NCI-H460 (cell line): ENCODE results near the gene NFIA. TPM values are rescaled to one million over a fixed set of nuclear protein-coding genes. Genes with fewer than 3 reads are reported as not detected.
"Not testable (repeated sequence)": the region's sequence is repeated elsewhere in the genome, so short reads cannot be mapped to it uniquely, and the experiment has no call there.

Source experiments
- DNase-seq: peaks from one replicate; pipeline ENCODE4 v3.0.0-alpha.2; 2016; ENCODE audit warnings: low read depth; ENCODE audit errors: extremely low read depth
- total RNA-seq: library from RNA; depleted of rRNA; stranded (reverse); fragments of >200 nt; shearing (Covaris generic); gene quantifications from 2 replicates; pipeline ENCODE4 v1.2.3, GENCODE V29; 2014

The NFIA gene
- total RNA-seq, 1 experiment from 2014 or later: 16.9 TPM

GRCh38 chr1:61260171-61260570, 177.8 kb downstream of the NFIA start:
- DNase-seq: no peak

GRCh38 chr1:61261595-61261994, 179.2 kb downstream of the NFIA start:
- no peak for DNase-seq

- no peak for DNase-seq
Measured at GRCh38 chr1:61263905-61264824, 181.8 kb downstream of the NFIA start.

GRCh38 chr1:61264825-61265242, 182.5 kb downstream of the NFIA start:
- DNase-seq: no peak

- no peak for DNase-seq
Measured at GRCh38 chr1:61265665-61266064, 183.3 kb downstream of the NFIA start.

GRCh38 chr1:61266738-61267137, 184.4 kb downstream of the NFIA start:
- DNase-seq: no peak

- DNase-seq: no peak
Measured at GRCh38 chr1:61268546-61269240, 186.3 kb downstream of the NFIA start.

- no peak for DNase-seq
Measured at GRCh38 chr1:61269602-61270001, 187.2 kb downstream of the NFIA start.

- DNase-seq: no peak
Measured at GRCh38 chr1:61270107-61270506, 187.7 kb downstream of the NFIA start.

- DNase-seq: no peak
Measured at GRCh38 chr1:61270761-61271411, 188.5 kb downstream of the NFIA start.

- no peak for DNase-seq
Measured at GRCh38 chr1:61271412-61271789, 189.0 kb downstream of the NFIA start.

- no peak for DNase-seq
Measured at GRCh38 chr1:61273167-61273705, 190.9 kb downstream of the NFIA start.

- DNase-seq: no peak
Measured at GRCh38 chr1:61273861-61274260, 191.5 kb downstream of the NFIA start.

- no peak for DNase-seq
Measured at GRCh38 chr1:61274939-61275338, 192.6 kb downstream of the NFIA start.

- no peak for DNase-seq
Measured at GRCh38 chr1:61276246-61276645, 193.9 kb downstream of the NFIA start.

- no peak for DNase-seq
Measured at GRCh38 chr1:61277121-61277690, 194.8 kb downstream of the NFIA start.

GRCh38 chr1:61278503-61278902, 196.1 kb downstream of the NFIA start:
- not testable (repeated sequence) for DNase-seq

- DNase-seq: no peak
Measured at GRCh38 chr1:61278966-61279365, 196.6 kb downstream of the NFIA start.

GRCh38 chr1:61279570-61279969, 197.2 kb downstream of the NFIA start:
- no peak for DNase-seq

GRCh38 chr1:61280452-61280851, 198.1 kb downstream of the NFIA start:
- no peak for DNase-seq

GRCh38 chr1:61282387-61282786, 200.0 kb downstream of the NFIA start:
- no peak for DNase-seq
